A549 (cell line): ENCODE results near the gene PHTF2. TPM values are rescaled to one million over a fixed set of nuclear protein-coding genes. Genes with fewer than 3 reads are reported as not detected.

Experiments used
- ATAC-seq, 2 experiments: fragments of 200-7000 bp in 1 of 2; fragments of >200 bp in 1 of 2; cut with Nextera tagmentation in 1 of 2; cut with Tn5 transposase in 1 of 2; 3 replicates each; pipeline versions ENCODE4 v1.8.0 to v1.9.1; 2018 to 2020; ENCODE audit warnings: mild to moderate bottlenecking in 1 of 2, moderate library complexity in 1 of 2
- CTCF ChIA-PET: fragments of 300-600 bp; sonication (Branson Sonifier 250); formaldehyde crosslinking; extraction: SDS; loops from one replicate; lab custom pipeline; 2021; ENCODE audit warnings: antibody characterized with exemption, inconsistent platforms; lab: Yijun Ruan, JAX
- POLR2A ChIA-PET: fragments of 350-600 bp; formaldehyde crosslinking; extraction: SDS; loops from one replicate; lab custom pipeline; 2021; ENCODE audit warnings: antibody characterized with exemption, inconsistent platforms; lab: Yijun Ruan, JAX
- DNase-seq, 2 experiments: peaks; one replicate each; pipeline versions ENCODE4 v3.0.0 to v3.0.0-alpha.2; 2011 to 2016; ENCODE audit warnings: low read depth in 1 of 2, low spot score in 1 of 2
- FAIRE-seq: peaks from 2 replicates; lab custom pipeline; 2011; peaks lifted over from hg19 to GRCh38; lab: Jason Lieb, UNC
- H3K27ac ChIP-seq, 2 experiments: fragments of >200 bp; sonication (Bioruptor Twin); formaldehyde crosslinking; 3 replicates each; pipeline ENCODE4 v1.5.1; 2016 to 2017
- H3K4me1 ChIP-seq: fragments of >200 bp; sonication (Bioruptor Twin); formaldehyde crosslinking; 3 replicates; pipeline ENCODE4 v1.6.1; 2016
- H3K4me2 ChIP-seq: fragments of >200 bp; sonication (Bioruptor Twin); formaldehyde crosslinking; 3 replicates; pipeline ENCODE4 v1.6.1; 2016
- H3K4me3 ChIP-seq: fragments of >200 bp; sonication (Bioruptor Twin); formaldehyde crosslinking; 3 replicates; pipeline ENCODE4 v1.5.1; 2016
- H3K9me3 ChIP-seq: fragments of >200 bp; sonication (Bioruptor Twin); formaldehyde crosslinking; 3 replicates; pipeline ENCODE4 v1.6.1; 2016
- CBX2 ChIP-seq: fragments of 200-600 bp; sonication (generic); IDR thresholded peaks from 2 replicates; pipeline ENCODE4 v1.6.1; 2016; ENCODE audit warnings: low read depth, mild to moderate bottlenecking, borderline replicate concordance
- CHD2 ChIP-seq: fragments of 150-350 bp; IDR thresholded peaks from 2 replicates; pipeline ENCODE4 v1.6.1; 2014; ENCODE audit warnings: low read length; ENCODE audit not compliant: partially characterized antibody
- CHD4 ChIP-seq: fragments of 200-600 bp; sonication (generic); IDR thresholded peaks from 2 replicates; pipeline ENCODE4 v1.6.1; 2016; ENCODE audit warnings: antibody characterized with exemption, mild to moderate bottlenecking, borderline replicate concordance
- CTCF ChIP-seq: fragments of >200 bp; sonication (Bioruptor Twin); formaldehyde crosslinking; IDR thresholded peaks from 3 replicates; pipeline ENCODE4 v1.5.1; 2016
- E2F6 ChIP-seq: IDR thresholded peaks from 2 replicates; pipeline ENCODE4 v1.6.1; 2012; ENCODE audit warnings: low read depth, borderline replicate concordance
- EHF ChIP-seq: fragments of 250-450 bp; sonication (Bioruptor Pico); IDR thresholded peaks from 2 replicates; pipeline ENCODE4 v1.5.0; 2020; ENCODE audit warnings: mild to moderate bottlenecking
- EHMT2 ChIP-seq: fragments of 200-600 bp; sonication (generic); IDR thresholded peaks from 2 replicates; pipeline ENCODE4 v1.6.1; 2016; ENCODE audit warnings: antibody characterized with exemption, low read depth, mild to moderate bottlenecking, moderate library complexity
- HOXB13 ChIP-seq: fragments of 250-450 bp; sonication (Bioruptor Pico); IDR thresholded peaks from 2 replicates; pipeline ENCODE4 v1.5.0; 2020; ENCODE audit warnings: low read depth, mild to moderate bottlenecking, moderate library complexity
- HOXB5 ChIP-seq: fragments of 250-450 bp; sonication (Bioruptor Pico); IDR thresholded peaks from 2 replicates; pipeline ENCODE4 v1.5.0; 2020; ENCODE audit warnings: mild to moderate bottlenecking, moderate library complexity
- KDM5A ChIP-seq: fragments of 200-600 bp; sonication (generic); IDR thresholded peaks from 2 replicates; pipeline ENCODE4 v1.6.1; 2016; ENCODE audit warnings: antibody characterized with exemption, mild to moderate bottlenecking
- NPAS2 ChIP-seq: fragments of 250-450 bp; sonication (Bioruptor Pico); IDR thresholded peaks from 2 replicates; pipeline ENCODE4 v1.8.0; 2022; ENCODE audit warnings: mild to moderate bottlenecking, moderate library complexity, borderline replicate concordance
- NR3C1 ChIP-seq: fragments of >200 bp; sonication (Bioruptor Twin); formaldehyde crosslinking; IDR thresholded peaks from 3 replicates; pipeline ENCODE4 v1.6.1; 2017
- RCOR1 ChIP-seq: fragments of 150-350 bp; IDR thresholded peaks from 2 replicates; pipeline ENCODE4 v1.6.1; 2014; ENCODE audit warnings: antibody characterized with exemption, low read length, low read depth
- REST ChIP-seq: fragments of 200-600 bp; sonication (generic); IDR thresholded peaks from 2 replicates; pipeline ENCODE4 v1.6.1; 2016; ENCODE audit warnings: antibody characterized with exemption, mild to moderate bottlenecking, moderate library complexity
- RFX5 ChIP-seq: fragments of 450-650 bp; IDR thresholded peaks from 2 replicates; pipeline ENCODE4 v1.7.1; 2014; ENCODE audit warnings: antibody characterized with exemption, mild to moderate bottlenecking, moderate library complexity
- TP53 ChIP-seq: fragments of 250-450 bp; sonication (Bioruptor Pico); IDR thresholded peaks from 2 replicates; pipeline ENCODE4 v1.5.0; 2021; ENCODE audit warnings: mild to moderate bottlenecking, moderate library complexity
- ZFP36 ChIP-seq: fragments of 450-650 bp; IDR thresholded peaks from 2 replicates; pipeline ENCODE4 v1.6.1; 2014; ENCODE audit warnings: borderline replicate concordance; ENCODE audit not compliant: partially characterized antibody
- ZNF302 ChIP-seq: fragments of 250-450 bp; sonication (Bioruptor Pico); IDR thresholded peaks from 2 replicates; pipeline ENCODE4 v1.9.0; 2021; ENCODE audit warnings: inconsistent platforms, mild to moderate bottlenecking, moderate library complexity
- WGBS: methylation state at CpG from one replicate; pipeline ENCODE4 v1.1.6; 2017; ENCODE audit errors: missing lambda C conversion rate; 5-methylcytosine and 5-hydroxymethylcytosine counted together
- polyA plus RNA-seq, 4 experiments: library from polyadenylated mRNA; depleted of rRNA in 3 of 4; stranded (reverse); fragments of >200 nt; fragmentation: RNase III in 1 of 4; extraction: RNeasy Plus Mini Kit Qiagen cat#74134 plus additional on column Dnase treatment in 1 of 4; gene quantifications; 2 replicates in 3 of 4; 3 replicates in 1 of 4; pipeline ENCODE4 v1.2.3, GENCODE V29; 2011 to 2017
- TF ChIP-seq, protein P1 (sequence below): fragments of >200 bp; sonication (Bioruptor Twin); formaldehyde crosslinking; IDR thresholded peaks from 3 replicates; pipeline ENCODE4 v1.6.1; 2016
- TF ChIP-seq, protein P2 (sequence below): IDR thresholded peaks from 2 replicates; pipeline ENCODE4 v1.6.1; 2012

The PHTF2 gene
- polyA plus RNA-seq, 2 of the 4 experiments (the other 2 are of a cell fraction), result 14.5 to 41.6 TPM

- TF ChIP-seq RCOR1 (no peak), HOXB5 (CRISPR knock-in tag) (no peak), EHF (CRISPR knock-in tag) (no peak), CBX2 (no peak), E2F6 (no peak), NR3C1 (no peak), ZNF302 (CRISPR knock-in tag) (no peak), NPAS2 (CRISPR knock-in tag) (no peak), TP53 (CRISPR knock-in tag) (no peak), CHD2 (no peak), EHMT2 (no peak), REST (no peak), HOXB13 (CRISPR knock-in tag) (no peak), CHD4 (no peak), KDM5A (no peak), CTCF (no peak), RFX5 (no peak), ZFP36 (no peak)
- TF ChIP-seq, protein P1, sequence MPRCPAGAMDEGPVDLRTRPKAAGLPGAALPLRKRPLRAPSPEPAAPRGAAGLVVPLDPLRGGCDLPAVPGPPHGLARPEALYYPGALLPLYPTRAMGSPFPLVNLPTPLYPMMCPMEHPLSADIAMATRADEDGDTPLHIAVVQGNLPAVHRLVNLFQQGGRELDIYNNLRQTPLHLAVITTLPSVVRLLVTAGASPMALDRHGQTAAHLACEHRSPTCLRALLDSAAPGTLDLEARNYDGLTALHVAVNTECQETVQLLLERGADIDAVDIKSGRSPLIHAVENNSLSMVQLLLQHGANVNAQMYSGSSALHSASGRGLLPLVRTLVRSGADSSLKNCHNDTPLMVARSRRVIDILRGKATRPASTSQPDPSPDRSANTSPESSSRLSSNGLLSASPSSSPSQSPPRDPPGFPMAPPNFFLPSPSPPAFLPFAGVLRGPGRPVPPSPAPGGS, result no peak
- TF ChIP-seq, protein P2, sequence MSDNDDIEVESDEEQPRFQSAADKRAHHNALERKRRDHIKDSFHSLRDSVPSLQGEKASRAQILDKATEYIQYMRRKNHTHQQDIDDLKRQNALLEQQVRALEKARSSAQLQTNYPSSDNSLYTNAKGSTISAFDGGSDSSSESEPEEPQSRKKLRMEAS, result no peak
- H3K4me1 ChIP-seq, result no peaks in the 10 kb centered on the region
- CTCF ChIA-PET, result interaction anchor here (1.1 kb wide), 1 partner anchor 16 kb away, joined by 3 read pairs; no protein-coding TSS in a partner anchor
- DNase-seq (no peak), FAIRE-seq (no peak), ATAC-seq (no peak)
- POLR2A ChIA-PET, result no interaction called here
- H3K9me3 ChIP-seq, result no peaks in the 10 kb centered on the region
- no peak overlapping the region for H3K4me2 ChIP-seq
- H3K27ac ChIP-seq, result no peak overlapping the region
- H3K4me3 ChIP-seq, result no peak overlapping the region
- WGBS, result 64% methylated on average over 4 of the region's 4 CpGs
These were observed 204.1 kb downstream of the PHTF2 start for GRCh38 chr7:78002715-78003114.
